Hematopoietic multipotent progenitor cell treated with erythropoietin and hydrocortisone succinate and interleukin-3 and kit ligand, for 6 days (in vitro differentiated cells): ENCODE results near the gene CKAP2L.

Experiments
- DNase-seq: peaks from one replicate; pipeline ENCODE4 v3.0.0-alpha.2; 2015

The CKAP2L gene

GRCh38 chr2:112706170-112706664 lies 58.2 kb downstream of the CKAP2L start:
- DNase-seq = peak; percentile 99

- peak; percentile 38 for DNase-seq
Measured at GRCh38 chr2:112705575-112705974, 58.8 kb downstream of the CKAP2L start.

- no peak for DNase-seq
Measured at GRCh38 chr2:112703684-112704083, 60.7 kb downstream of the CKAP2L start.

- DNase-seq = peak; percentile 69
Measured at GRCh38 chr2:112701052-112701451, 63.4 kb downstream of the CKAP2L start.

- peak; percentile 76 for DNase-seq
Measured at GRCh38 chr2:112699984-112700667, 64.3 kb downstream of the CKAP2L start.

GRCh38 chr2:112698834-112699515 lies 65.4 kb downstream of the CKAP2L start:
- DNase-seq = no peak

GRCh38 chr2:112694182-112694581 lies 70.2 kb downstream of the CKAP2L start:
- no peak for DNase-seq

GRCh38 chr2:112693596-112693995 lies 70.8 kb downstream of the CKAP2L start:
- no peak for DNase-seq

GRCh38 chr2:112692918-112693317 lies 71.5 kb downstream of the CKAP2L start:
- DNase-seq = no peak

- peak; percentile 91 for DNase-seq
Measured at GRCh38 chr2:112692495-112692911, 71.9 kb downstream of the CKAP2L start.

GRCh38 chr2:112691881-112692281 lies 72.5 kb downstream of the CKAP2L start:
- no peak for DNase-seq

- DNase-seq = peak; percentile 91
Measured at GRCh38 chr2:112690853-112691401, 73.5 kb downstream of the CKAP2L start.

GRCh38 chr2:112688086-112688880 lies 76.1 kb downstream of the CKAP2L start:
- DNase-seq = no peak

GRCh38 chr2:112687522-112687921 lies 76.9 kb downstream of the CKAP2L start:
- no peak for DNase-seq
